Left ventricle myocardium inferior (tissue), 1 donor: ENCODE results near the gene KRT8. TPM values are rescaled to one million over a fixed set of nuclear protein-coding genes. Genes with fewer than 3 reads are reported as not detected.
A peak's percentile ranks its signal among the peaks of the same experiment; 100 is the strongest.

Source experiments
- DNase-seq: peaks from one replicate; pipeline ENCODE4 v3.0.0-alpha.2; 2020
- H3K27ac ChIP-seq: fragments of 200-600 bp; replicated peaks from 2 replicates; pipeline ENCODE4 v1.8.0; 2021
- H3K27me3 ChIP-seq: fragments of 200-600 bp; 2 replicates; pipeline ENCODE4 v1.8.0; 2021; ENCODE audit warnings: low read depth
- H3K36me3 ChIP-seq: fragments of 200-600 bp; 2 replicates; pipeline ENCODE4 v1.8.0; 2021
- H3K4me1 ChIP-seq: fragments of 200-600 bp; 2 replicates; pipeline ENCODE4 v1.8.0; 2021
- H3K4me3 ChIP-seq: fragments of 200-600 bp; 2 replicates; pipeline ENCODE4 v1.8.0; 2021; ENCODE audit warnings: mild to moderate bottlenecking, moderate library complexity
- H3K9me3 ChIP-seq: fragments of 200-600 bp; replicated peaks from 2 replicates; pipeline ENCODE4 v1.8.0; 2021
- CTCF ChIP-seq: fragments of 200-600 bp; IDR thresholded peaks from 2 replicates; pipeline ENCODE4 v1.8.0; 2021; ENCODE audit warnings: antibody characterized with exemption, mild to moderate bottlenecking, borderline replicate concordance
- intact Hi-C: fragments of 100-400 bp; cut with micrococcal nuclease; formaldehyde crosslinking; loops from one replicate; pipeline ENCODE4 v1.11.0; 2022
- total RNA-seq: library from RNA; stranded (reverse); fragmentation: NEBNext Ultra II Directional; extraction: Animal tissue kit (Norgen Biotek cat#: 25700); gene quantifications from one replicate; pipeline ENCODE4 v1.2.1, GENCODE V29; 2021
- donor health status: DM: no; HTN: yes; CAD: no; lungs with severe emphysema.

KRT8 gene
- total RNA-seq, 1 donor from 2014 or later, result 63.4 TPM

- no peak for TF ChIP-seq CTCF
- Histone ChIP-seq H3K27ac (no peak overlapping the region), H3K4me3 (no peak overlapping the region), H3K27me3 (no peaks in the 10 kb centered on the region), H3K36me3 (no peaks in the 10 kb centered on the region), H3K9me3 (no peaks in the 10 kb centered on the region), H3K4me1 (no peaks in the 10 kb centered on the region)
- intact Hi-C loops, result no loop called here
- DNase-seq, result no peak
Measured at GRCh38 chr12:52909331-52909730, 4.5 kb upstream of the KRT8 start.

GRCh38 chr12:52907092-52907810, 2.4 kb upstream of the KRT8 start:
- Histone ChIP-seq H3K36me3 (no peaks in the 10 kb centered on the region), H3K27ac (no peak overlapping the region), H3K9me3 (no peaks in the 10 kb centered on the region), H3K4me3 (no peak overlapping the region), H3K27me3 (no peaks in the 10 kb centered on the region), H3K4me1 (peaks cover 11% of the 10 kb centered on the region)
- DNase-seq, result peak; percentile 29
- TF ChIP-seq CTCF, result no peak
- intact Hi-C loops, result no loop called here

- intact Hi-C loops, result no loop called here
Measured at GRCh38 chr12:52906191-52906601, 1.3 kb upstream of the KRT8 start.

GRCh38 chr12:52903855-52904508, 894 bp downstream of the KRT8 start:
- intact Hi-C loops, result no loop called here

More at GRCh38 chr12:52906191-52906601, 1.3 kb upstream of the KRT8 start:
- Histone ChIP-seq H3K36me3 (peaks cover 3% of the 10 kb centered on the region), H3K9me3 (no peaks in the 10 kb centered on the region), H3K27me3 (no peaks in the 10 kb centered on the region), H3K4me1 (peaks cover 11% of the 10 kb centered on the region), H3K27ac (no peak overlapping the region), H3K4me3 (no peak overlapping the region)
- DNase-seq, result no peak
- TF ChIP-seq CTCF, result no peak

More at GRCh38 chr12:52903855-52904508, 894 bp downstream of the KRT8 start:
- H3K27me3 ChIP-seq, result no peaks in the 10 kb centered on the region
- peak overlapping the region; percentile 67 for H3K4me3 ChIP-seq
- peaks cover 15% of the 10 kb centered on the region for H3K36me3 ChIP-seq
- H3K9me3 ChIP-seq, result no peaks in the 10 kb centered on the region
- no peak for TF ChIP-seq CTCF
- peak overlapping the region; percentile 72 for H3K27ac ChIP-seq
- peaks cover 11% of the 10 kb centered on the region for H3K4me1 ChIP-seq
- peak; percentile 31 for DNase-seq
